ENCODE measurements around the gene RHPN2. TPM values are rescaled to one million over a fixed set of nuclear protein-coding genes. Genes with fewer than 3 reads are reported as not detected.

RHPN2 gene
- total RNA-seq, 5 donors from 2014 or later (not counting 1 experiment from before 2014, with no cell fraction given), result 0.16 to 0.66 (median 0.33) TPM

Other genes with a start within 250 kb of the RHPN2 start
- under 1 TPM in 4 of 5 donors, not detected in 1; 0.28 to 0.82 (median 0.38) TPM for gene SLC7A9, start 195.1 kb downstream of the RHPN2 start, total RNA-seq
- gene CEP89, start 92.9 kb downstream of the RHPN2 start, total RNA-seq, result 10 to 100 TPM in 3 of 5 donors, 1 to 10 TPM in 2; 8.1 to 19.9 (median 16.6) TPM
- gene FAAP24, start 92.6 kb downstream of the RHPN2 start, total RNA-seq, result 1 to 10 TPM; 1.1 to 3.2 (median 1.7) TPM
- 10 to 100 TPM; 11.8 to 17.6 (median 14.3) TPM for gene GPATCH1, start 16.3 kb upstream of the RHPN2 start, total RNA-seq
- gene WDR88, start 67.2 kb upstream of the RHPN2 start, total RNA-seq, result under 1 TPM in 2 of 5 donors, not detected in 3; 0.20 to 0.56 TPM
- under 1 TPM in 3 of 5 donors, not detected in 2; 0.13 to 0.55 (median 0.19) TPM for gene LRP3, start 129.4 kb upstream of the RHPN2 start, total RNA-seq
- gene SLC7A10, start 161.0 kb upstream of the RHPN2 start, total RNA-seq, result not detected
- 1 to 10 TPM; 1.1 to 2.1 (median 1.8) TPM for gene CEBPA, start 237.6 kb upstream of the RHPN2 start, total RNA-seq

Measured in T-cell (primary cell).